K562 (cell line): ENCODE results near the gene STIM1. TPM values are rescaled to one million over a fixed set of nuclear protein-coding genes. Genes with fewer than 3 reads are reported as not detected.

Experiments used
- CBFB ChIP-seq: sonication (generic); formaldehyde crosslinking; IDR thresholded peaks from 2 replicates; pipeline ENCODE4 v1.4.0; 2020; ENCODE audit warnings: mild to moderate bottlenecking, missing genetic modification reagents
- CBX1 ChIP-seq: sonication (generic); IDR thresholded peaks from 2 replicates; pipeline ENCODE4 v1.6.1; 2016; ENCODE audit warnings: antibody characterized with exemption, low read depth, mild to moderate bottlenecking
- EP400 ChIP-seq: fragments of 450-650 bp; IDR thresholded peaks from 2 replicates; pipeline ENCODE4 v1.6.1; 2017; ENCODE audit warnings: antibody characterized with exemption, mild to moderate bottlenecking, moderate library complexity
- FOS ChIP-seq: IDR thresholded peaks from 3 replicates; pipeline ENCODE4 v1.6.1; 2011; ENCODE audit not compliant: insufficient read length; ENCODE audit errors: extremely low read depth
- FOXA1 ChIP-seq: fragments of 450-650 bp; IDR thresholded peaks from 2 replicates; pipeline ENCODE4 v1.6.1; 2016; ENCODE audit warnings: mild to moderate bottlenecking, borderline replicate concordance
- FUS ChIP-seq: fragments of 200-400 bp; formaldehyde crosslinking; optimal IDR thresholded peaks from 2 replicates; pipeline ENCODE3; 2017; ENCODE audit warnings: low read depth, low read length
- JUND ChIP-seq, 2 experiments: IDR thresholded peaks; 2 replicates in 1 of 2; 3 replicates in 1 of 2; pipeline ENCODE4 v1.6.1; 2011; ENCODE audit warnings: borderline replicate concordance in 2 of 2, low read depth in 2 of 2, low read length in 2 of 2, improper control_type of control experiment in 1 of 2, missing biosample characterization in 1 of 2, missing genetic modification characterization in 1 of 2, missing genetic modification reagents in 1 of 2
- LEF1 ChIP-seq: fragments of 450-650 bp; IDR thresholded peaks from 2 replicates; pipeline ENCODE4 v1.6.1; 2016; ENCODE audit warnings: mild to moderate bottlenecking
- MYNN ChIP-seq, 2 experiments: sonication (generic); formaldehyde crosslinking in 1 of 2; IDR thresholded peaks; 2 replicates each; pipeline versions ENCODE4 v1.5.0 to v1.6.1; 2016 to 2020; ENCODE audit warnings: antibody characterized with exemption in 1 of 2, missing genetic modification reagents in 1 of 2
- PCBP1 ChIP-seq: fragments of 200-400 bp; formaldehyde crosslinking; IDR thresholded peaks from 2 replicates; pipeline ENCODE4 v1.6.1; 2018; ENCODE audit warnings: mild to moderate bottlenecking, low read depth, low read length; ENCODE audit not compliant: poor library complexity, severe bottlenecking
- SMAD2 ChIP-seq: fragments of 150-350 bp; IDR thresholded peaks from 2 replicates; pipeline ENCODE4 v1.6.1; 2014; ENCODE audit warnings: low read depth, mild to moderate bottlenecking, low read length
- SMARCE1 ChIP-seq: fragments of 450-650 bp; IDR thresholded peaks from 2 replicates; pipeline ENCODE4 v1.7.1; 2016; ENCODE audit warnings: mild to moderate bottlenecking
- SREBF2 ChIP-seq: sonication (generic); formaldehyde crosslinking; IDR thresholded peaks from 2 replicates; pipeline ENCODE4 v1.4.0; 2020; ENCODE audit warnings: mild to moderate bottlenecking, missing genetic modification reagents
- ZNF324 ChIP-seq: fragments of 250-450 bp; sonication (Bioruptor Pico); IDR thresholded peaks from 2 replicates; pipeline ENCODE4 v1.4.0; 2020; ENCODE audit warnings: mild to moderate bottlenecking
- polyA plus RNA-seq, 8 experiments: library from polyadenylated mRNA; depleted of rRNA in 4 of 8; stranded (reverse) in 5 of 8; unstranded in 3 of 8; fragments of >200 nt; fragmentation: Nextera tagmentation in 2 of 8; fragmentation: Illumina TruSeq in 1 of 8; extraction: Ambion mirVana in 2 of 8; extraction: Trizol in 1 of 8; gene quantifications; 2 replicates each; pipeline versions ENCODE4 v1.2.1 to v1.2.3, GENCODE V29; 2011 to 2014; ENCODE audit warnings: inconsistent platforms in 1 of 8, missing spikeins in 1 of 8
- total RNA-seq, 7 experiments: library from RNA; depleted of rRNA in 6 of 7; stranded (reverse); fragments of >200 nt in 6 of 7; fragmentation: Illumina TruSeq in 2 of 7; extraction: Trizol in 2 of 7; gene quantifications; 2 replicates each; pipeline versions ENCODE4 v1.2.1 to v1.2.3, GENCODE V29; 2011 to 2021; ENCODE audit warnings: low replicate concordance in 1 of 7
- TF ChIP-seq, protein P1 (sequence below): fragments of 250-450 bp; sonication (Bioruptor Pico); IDR thresholded peaks from 2 replicates; pipeline ENCODE4 v1.8.0; 2022; ENCODE audit warnings: inconsistent platforms
- TF ChIP-seq, protein P2 (sequence below): fragments of 250-450 bp; sonication (Bioruptor Pico); IDR thresholded peaks from 2 replicates; pipeline ENCODE4 v1.5.0; 2021
- TF ChIP-seq, protein P3 (sequence below): sonication (generic); formaldehyde crosslinking; IDR thresholded peaks from 2 replicates; pipeline ENCODE4 v1.8.0; 2022; ENCODE audit warnings: mild to moderate bottlenecking, missing genetic modification reagents
- TF ChIP-seq, protein P4 (sequence below): fragments of 200-800 bp; sonication (Bioruptor generic); IDR thresholded peaks from 2 replicates; pipeline ENCODE4 v1.6.1; 2017; ENCODE audit warnings: missing genetic modification characterization, missing compliant biosample characterization
- TF ChIP-seq, protein P5 (sequence below): fragments of 250-450 bp; sonication (Bioruptor Pico); IDR thresholded peaks from 2 replicates; pipeline ENCODE4 v1.9.0; 2021; ENCODE audit warnings: mild to moderate bottlenecking, inconsistent platforms

Gene STIM1
- total and polyA plus RNA-seq, 9 of the 15 experiments (the other 6 are each of a cell fraction or from before 2014, with no cell fraction given): 7.7 to 50.5 (median 22.5) TPM

DNA sequence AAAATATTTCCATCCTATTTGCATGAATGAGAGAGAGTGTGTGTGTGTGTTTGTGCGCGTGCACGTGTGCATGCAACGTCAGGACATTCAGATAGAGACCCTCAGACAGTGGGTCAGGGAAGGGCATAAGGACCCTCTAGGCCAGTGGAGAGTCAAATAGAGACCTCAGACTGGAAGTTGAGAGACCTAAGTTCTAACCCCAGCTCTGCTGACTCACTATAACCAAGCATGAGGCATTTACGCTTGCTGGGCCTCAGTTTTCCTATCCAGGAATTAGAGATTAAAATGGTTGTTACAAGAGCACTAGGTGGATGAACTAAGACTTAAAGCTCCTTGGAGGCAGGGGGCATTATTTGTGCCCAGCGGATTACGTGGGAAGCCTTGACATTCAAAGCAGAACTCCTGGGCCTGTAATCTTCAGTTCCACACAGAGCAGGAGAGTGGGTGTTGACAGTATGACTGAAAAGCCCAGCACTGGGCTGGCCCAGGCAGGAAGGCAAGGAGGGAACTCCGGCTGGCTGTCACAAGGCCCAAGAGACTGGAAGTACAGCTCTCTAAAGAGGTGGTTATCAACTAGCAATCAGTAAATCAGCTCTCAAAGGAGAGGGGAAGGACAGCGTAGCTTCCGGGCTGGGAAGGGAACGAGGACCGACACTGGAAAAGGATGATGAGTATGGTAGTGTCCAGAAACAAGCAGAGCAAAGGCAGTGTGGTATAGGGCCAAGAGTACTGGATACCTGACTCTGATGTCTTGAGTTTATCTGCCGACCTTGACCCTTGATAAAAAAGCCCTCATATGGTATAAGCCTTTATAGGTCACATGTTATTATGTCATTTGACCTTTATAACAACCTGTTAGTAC is 23.9 kb upstream of the STIM1 start (continued):
- TF ChIP-seq, protein P1, sequence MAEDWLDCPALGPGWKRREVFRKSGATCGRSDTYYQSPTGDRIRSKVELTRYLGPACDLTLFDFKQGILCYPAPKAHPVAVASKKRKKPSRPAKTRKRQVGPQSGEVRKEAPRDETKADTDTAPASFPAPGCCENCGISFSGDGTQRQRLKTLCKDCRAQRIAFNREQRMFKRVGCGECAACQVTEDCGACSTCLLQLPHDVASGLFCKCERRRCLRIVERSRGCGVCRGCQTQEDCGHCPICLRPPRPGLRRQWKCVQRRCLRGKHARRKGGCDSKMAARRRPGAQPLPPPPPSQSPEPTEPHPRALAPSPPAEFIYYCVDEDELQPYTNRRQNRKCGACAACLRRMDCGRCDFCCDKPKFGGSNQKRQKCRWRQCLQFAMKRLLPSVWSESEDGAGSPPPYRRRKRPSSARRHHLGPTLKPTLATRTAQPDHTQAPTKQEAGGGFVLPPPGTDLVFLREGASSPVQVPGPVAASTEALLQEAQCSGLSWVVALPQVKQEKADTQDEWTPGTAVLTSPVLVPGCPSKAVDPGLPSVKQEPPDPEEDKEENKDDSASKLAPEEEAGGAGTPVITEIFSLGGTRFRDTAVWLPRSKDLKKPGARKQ: no peak
- TF ChIP-seq, protein P2, sequence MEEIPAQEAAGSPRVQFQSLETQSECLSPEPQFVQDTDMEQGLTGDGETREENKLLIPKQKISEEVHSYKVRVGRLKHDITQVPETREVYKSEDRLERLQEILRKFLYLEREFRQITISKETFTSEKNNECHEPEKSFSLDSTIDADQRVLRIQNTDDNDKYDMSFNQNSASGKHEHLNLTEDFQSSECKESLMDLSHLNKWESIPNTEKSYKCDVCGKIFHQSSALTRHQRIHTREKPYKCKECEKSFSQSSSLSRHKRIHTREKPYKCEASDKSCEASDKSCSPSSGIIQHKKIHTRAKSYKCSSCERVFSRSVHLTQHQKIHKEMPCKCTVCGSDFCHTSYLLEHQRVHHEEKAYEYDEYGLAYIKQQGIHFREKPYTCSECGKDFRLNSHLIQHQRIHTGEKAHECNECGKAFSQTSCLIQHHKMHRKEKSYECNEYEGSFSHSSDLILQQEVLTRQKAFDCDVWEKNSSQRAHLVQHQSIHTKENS: no peak
- TF ChIP-seq PCBP1: no peak
- peak; percentile 38; the same call in 1 of the 2 replicates for TF ChIP-seq LEF1
- TF ChIP-seq, protein P3, sequence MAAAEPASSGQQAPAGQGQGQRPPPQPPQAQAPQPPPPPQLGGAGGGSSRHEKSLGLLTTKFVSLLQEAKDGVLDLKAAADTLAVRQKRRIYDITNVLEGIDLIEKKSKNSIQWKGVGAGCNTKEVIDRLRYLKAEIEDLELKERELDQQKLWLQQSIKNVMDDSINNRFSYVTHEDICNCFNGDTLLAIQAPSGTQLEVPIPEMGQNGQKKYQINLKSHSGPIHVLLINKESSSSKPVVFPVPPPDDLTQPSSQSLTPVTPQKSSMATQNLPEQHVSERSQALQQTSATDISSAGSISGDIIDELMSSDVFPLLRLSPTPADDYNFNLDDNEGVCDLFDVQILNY (CRISPR knock-in tag): no peak
- TF ChIP-seq FOXA1: no peak
- TF ChIP-seq, protein P4, sequence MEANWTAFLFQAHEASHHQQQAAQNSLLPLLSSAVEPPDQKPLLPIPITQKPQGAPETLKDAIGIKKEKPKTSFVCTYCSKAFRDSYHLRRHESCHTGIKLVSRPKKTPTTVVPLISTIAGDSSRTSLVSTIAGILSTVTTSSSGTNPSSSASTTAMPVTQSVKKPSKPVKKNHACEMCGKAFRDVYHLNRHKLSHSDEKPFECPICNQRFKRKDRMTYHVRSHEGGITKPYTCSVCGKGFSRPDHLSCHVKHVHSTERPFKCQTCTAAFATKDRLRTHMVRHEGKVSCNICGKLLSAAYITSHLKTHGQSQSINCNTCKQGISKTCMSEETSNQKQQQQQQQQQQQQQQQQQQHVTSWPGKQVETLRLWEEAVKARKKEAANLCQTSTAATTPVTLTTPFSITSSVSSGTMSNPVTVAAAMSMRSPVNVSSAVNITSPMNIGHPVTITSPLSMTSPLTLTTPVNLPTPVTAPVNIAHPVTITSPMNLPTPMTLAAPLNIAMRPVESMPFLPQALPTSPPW (CRISPR knock-in tag): peak; percentile 49
- TF ChIP-seq FUS: no peak
- TF ChIP-seq EP400: peak; percentile 39
- peak; percentile 35; the same call in 1 of the 2 replicates for TF ChIP-seq SMARCE1
- TF ChIP-seq, protein P5, sequence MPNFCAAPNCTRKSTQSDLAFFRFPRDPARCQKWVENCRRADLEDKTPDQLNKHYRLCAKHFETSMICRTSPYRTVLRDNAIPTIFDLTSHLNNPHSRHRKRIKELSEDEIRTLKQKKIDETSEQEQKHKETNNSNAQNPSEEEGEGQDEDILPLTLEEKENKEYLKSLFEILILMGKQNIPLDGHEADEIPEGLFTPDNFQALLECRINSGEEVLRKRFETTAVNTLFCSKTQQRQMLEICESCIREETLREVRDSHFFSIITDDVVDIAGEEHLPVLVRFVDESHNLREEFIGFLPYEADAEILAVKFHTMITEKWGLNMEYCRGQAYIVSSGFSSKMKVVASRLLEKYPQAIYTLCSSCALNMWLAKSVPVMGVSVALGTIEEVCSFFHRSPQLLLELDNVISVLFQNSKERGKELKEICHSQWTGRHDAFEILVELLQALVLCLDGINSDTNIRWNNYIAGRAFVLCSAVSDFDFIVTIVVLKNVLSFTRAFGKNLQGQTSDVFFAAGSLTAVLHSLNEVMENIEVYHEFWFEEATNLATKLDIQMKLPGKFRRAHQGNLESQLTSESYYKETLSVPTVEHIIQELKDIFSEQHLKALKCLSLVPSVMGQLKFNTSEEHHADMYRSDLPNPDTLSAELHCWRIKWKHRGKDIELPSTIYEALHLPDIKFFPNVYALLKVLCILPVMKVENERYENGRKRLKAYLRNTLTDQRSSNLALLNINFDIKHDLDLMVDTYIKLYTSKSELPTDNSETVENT (CRISPR knock-in tag): no peak
- no peak for TF ChIP-seq CBFB
- no peak for TF ChIP-seq MYNN (IDR thresholded peaks at IDR 0.05)
- no peak for TF ChIP-seq MYNN (CRISPR knock-in tag; IDR thresholded peaks at IDR 0.05)
- peak; percentile 55; the same call in 1 of the 2 replicates for TF ChIP-seq CBX1
- TF ChIP-seq SMAD2: no peak
- peak; percentile 41; the same call in 1 of the 2 replicates for TF ChIP-seq JUND (IDR thresholded peaks at IDR 0.05; ENCODE audit: borderline replicate concordance, low read depth, low read length)
- peak; percentile 44; the same call in 1 of the 3 replicates for TF ChIP-seq JUND (tag; IDR thresholded peaks at IDR 0.05; ENCODE audit: borderline replicate concordance, low read depth, low read length)
- TF ChIP-seq SREBF2 (CRISPR knock-in tag): no peak
- no peak for TF ChIP-seq FOS
- peak; percentile 41; the same call in 1 of the 2 replicates for TF ChIP-seq ZNF324 (CRISPR knock-in tag)
